NB4 (cell line): ENCODE results near the gene ZBTB7B.

Source experiments
- DNase-seq: peaks from one replicate; pipeline ENCODE4 v3.0.0; 2010; ENCODE audit warnings: low read depth
- H3K4me3 ChIP-seq: one replicate; pipeline ENCODE4 v1.5.1; 2011; ENCODE audit warnings: mild to moderate bottlenecking, low read depth, low read length, moderate library complexity
- CTCF ChIP-seq: IDR thresholded peaks from one replicate; pipeline ENCODE4 v1.5.1; 2012; ENCODE audit warnings: low read depth, low read length
- MAX ChIP-seq: IDR thresholded peaks from 2 replicates; pipeline ENCODE4 v1.6.1; 2011; ENCODE audit warnings: low read depth, low read length
- MYC ChIP-seq: IDR thresholded peaks from 2 replicates; pipeline ENCODE4 v1.6.1; 2011; ENCODE audit warnings: low read depth, low read length
- POLR2A ChIP-seq: IDR thresholded peaks from 2 replicates; pipeline ENCODE4 v1.6.1; 2011; ENCODE audit warnings: mild to moderate bottlenecking; ENCODE audit not compliant: insufficient read length; ENCODE audit errors: extremely low read depth

ZBTB7B gene

GRCh38 chr1:155057788-155058211, 55.2 kb downstream of the ZBTB7B start:
- TF ChIP-seq CTCF (no peak), MAX (no peak), MYC (no peak), POLR2A (no peak)
- H3K4me3 ChIP-seq: no peak overlapping the region
- no peak for DNase-seq

- DNase-seq: no peak
- no peak overlapping the region for H3K4me3 ChIP-seq
- TF ChIP-seq POLR2A (no peak), CTCF (no peak), MYC (no peak), MAX (no peak)
Observed at GRCh38 chr1:155060736-155061135, 58.1 kb downstream of the ZBTB7B start.

GRCh38 chr1:155061381-155062150, 59.0 kb downstream of the ZBTB7B start:
- peak; percentile 88 for DNase-seq
- TF ChIP-seq MYC (no peak; the same call in 1 of the 2 replicates), CTCF (peak; percentile 89), POLR2A (no peak)
- no peak overlapping the region for H3K4me3 ChIP-seq

- no peak for DNase-seq
- TF ChIP-seq MAX (no peak), CTCF (no peak), POLR2A (no peak), MYC (no peak)
- H3K4me3 ChIP-seq: no peak overlapping the region
Observed at GRCh38 chr1:155062151-155062686, 59.6 kb downstream of the ZBTB7B start.

- H3K4me3 ChIP-seq: no peak overlapping the region
- DNase-seq: no peak
- TF ChIP-seq POLR2A (no peak), MAX (no peak), CTCF (no peak), MYC (no peak)
Observed at GRCh38 chr1:155062702-155063411, 60.3 kb downstream of the ZBTB7B start.
